GM21515 (cell line): Measurements from ENCODE around the gene CCL13.

Experiments
- ATAC-seq: cut with Tn5 transposase; IDR thresholded peaks from one replicate; pipeline ENCODE4 v1.9.1; 2021; ENCODE audit not compliant: unreplicated experiment

The CCL13 gene

DNA sequence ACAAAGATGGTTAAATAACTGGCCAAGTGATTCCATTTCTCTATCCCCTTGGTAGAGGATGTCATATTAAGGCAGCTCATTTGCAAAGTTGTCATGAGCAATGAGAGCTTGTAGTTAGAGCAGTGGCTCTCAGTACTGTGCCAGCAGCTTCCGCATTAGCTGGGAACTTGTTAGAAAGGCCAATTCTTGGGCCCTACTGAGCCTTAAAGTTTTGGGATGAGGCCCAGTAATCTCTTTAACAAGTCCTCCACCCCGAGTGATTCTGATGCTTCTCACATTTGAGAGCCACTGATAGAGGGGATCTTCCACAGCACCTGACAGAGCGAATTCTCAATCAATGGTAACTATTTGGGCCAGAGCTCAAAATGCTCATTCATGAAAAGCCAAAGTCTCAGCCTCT, 26.9 kb downstream of the CCL13 start:
- ATAC-seq = no peak

DNA sequence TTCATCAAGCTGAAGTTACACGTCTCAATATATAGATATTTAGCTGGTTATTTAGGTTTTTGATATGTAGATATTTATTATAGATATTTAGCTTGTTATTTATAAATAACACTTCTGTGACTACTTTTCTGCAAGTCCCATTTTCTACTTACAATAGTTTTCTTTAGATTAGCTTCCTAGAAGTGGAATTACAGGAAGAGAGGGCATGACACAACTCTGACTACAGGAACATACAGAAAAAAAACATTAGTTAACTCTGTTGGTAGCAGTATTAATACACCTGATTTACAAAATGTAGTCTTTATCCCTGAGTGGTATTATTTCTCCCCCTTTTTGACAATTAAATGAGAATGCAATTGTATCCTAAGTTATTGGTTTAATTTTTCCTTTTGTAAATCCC, 28.0 kb downstream of the CCL13 start:
- no peak for ATAC-seq

DNA sequence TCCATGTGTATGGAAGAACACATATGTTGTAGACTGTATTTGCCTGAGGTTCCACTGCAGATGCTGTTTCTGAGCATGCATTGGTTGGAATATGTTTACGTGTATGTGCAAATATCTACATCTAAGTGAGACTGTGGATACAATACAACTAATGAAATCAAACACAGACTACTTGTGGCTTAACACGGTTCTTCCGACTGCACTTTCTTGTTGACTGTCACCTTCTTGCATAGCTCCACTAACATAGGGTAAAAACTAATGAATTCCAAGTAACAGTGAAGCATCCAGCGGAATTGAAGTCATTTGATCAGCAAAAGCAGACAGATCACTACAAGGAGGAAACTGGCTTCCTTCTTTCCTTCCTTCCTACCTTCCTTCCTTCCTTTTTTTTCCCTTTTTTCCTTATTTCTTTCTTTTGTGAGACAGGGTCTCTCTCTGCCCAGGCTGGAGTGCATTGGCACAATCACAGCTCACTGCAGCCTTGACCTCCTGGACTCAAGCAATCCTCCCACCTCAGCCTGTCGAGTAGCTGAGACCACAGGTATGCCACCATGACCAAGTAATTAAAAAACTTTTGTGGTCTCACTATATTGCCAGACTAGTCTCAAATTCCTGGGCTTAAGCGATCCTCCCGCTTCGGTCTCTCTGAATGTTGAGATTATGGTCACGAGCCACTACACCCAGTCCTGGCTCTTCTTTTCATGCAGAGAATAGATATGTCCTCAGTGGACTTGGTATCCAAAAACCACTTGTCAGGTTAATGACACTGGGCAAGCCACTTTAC, 28.7 kb downstream of the CCL13 start:
- ATAC-seq = no peak

DNA sequence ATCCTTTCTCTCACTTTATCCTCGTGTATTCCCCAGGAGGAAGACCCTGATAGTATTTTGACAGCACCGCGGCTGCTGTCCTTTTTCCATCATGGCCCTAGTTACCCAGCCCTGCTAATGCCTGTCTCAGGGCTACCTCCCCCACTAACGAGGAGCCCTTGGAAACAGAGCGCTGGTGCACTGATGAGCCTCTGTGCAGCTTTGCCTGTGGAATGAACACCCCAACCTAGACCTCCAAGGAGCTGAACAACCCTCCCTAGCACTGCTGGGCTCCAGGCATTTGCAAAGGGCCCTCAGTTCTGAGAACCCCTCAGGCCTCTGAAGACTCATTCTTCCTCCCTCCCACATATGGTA, 30.0 kb downstream of the CCL13 start:
- no peak for ATAC-seq

DNA sequence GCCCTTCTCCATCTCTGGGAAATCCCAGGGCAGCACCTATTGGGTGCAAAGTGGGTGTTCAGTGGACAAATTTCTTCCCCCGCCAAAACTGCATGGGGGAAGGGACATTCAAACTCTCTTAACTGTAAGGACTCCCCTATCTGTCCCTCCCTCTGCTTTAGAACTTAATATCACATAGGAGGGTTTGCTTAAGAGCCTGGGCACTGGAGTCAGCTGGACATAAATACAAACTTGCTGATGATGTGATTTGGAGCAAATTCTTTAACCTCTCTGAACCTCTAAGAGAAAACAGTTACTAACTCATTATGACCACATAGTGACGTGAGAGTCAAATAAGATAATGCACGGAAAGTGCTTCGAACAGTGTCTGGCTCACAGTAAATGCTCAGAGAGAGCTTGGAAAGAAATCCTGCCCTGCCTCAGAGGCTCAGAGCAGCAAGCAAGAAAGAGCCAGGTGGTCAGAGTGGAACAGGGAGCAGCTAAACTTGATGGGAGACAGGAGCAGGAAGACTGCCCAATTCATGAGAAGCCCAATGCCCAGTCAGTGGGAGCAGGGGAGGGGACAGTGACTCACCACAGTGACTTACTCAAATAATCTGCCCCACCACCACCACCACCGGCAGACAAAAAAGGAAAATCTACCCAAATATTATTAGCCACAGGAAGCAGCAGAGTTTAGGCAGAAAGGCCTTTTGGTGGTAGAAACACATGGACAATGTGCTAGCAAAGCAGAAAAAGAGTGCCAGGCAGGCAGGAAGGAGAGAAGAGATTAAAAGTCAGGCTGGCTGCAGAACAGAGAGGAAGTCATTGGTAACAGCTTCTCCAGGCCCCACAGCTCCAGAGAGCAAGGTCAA, 30.6 kb downstream of the CCL13 start:
- no peak for ATAC-seq

DNA sequence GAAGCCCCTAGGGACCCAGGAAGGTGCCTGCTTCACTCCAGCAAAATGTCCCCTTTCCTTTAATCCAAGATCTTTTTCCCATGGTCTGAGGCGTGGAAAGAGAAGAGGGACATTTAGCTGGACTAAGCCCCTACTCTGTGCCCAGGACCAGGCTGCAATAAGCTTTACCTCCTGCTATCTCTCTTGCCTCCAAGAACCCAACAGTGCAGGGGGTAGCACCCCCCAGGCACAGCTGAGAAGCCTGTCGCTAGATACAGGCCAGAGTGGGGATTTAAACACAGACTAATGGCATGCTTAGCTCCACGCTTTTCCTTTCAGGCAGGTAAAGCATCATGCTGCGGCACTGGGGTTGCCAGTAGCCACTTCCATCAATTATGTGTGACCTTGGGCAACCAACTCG, 31.3 kb downstream of the CCL13 start:
- no peak for ATAC-seq

DNA sequence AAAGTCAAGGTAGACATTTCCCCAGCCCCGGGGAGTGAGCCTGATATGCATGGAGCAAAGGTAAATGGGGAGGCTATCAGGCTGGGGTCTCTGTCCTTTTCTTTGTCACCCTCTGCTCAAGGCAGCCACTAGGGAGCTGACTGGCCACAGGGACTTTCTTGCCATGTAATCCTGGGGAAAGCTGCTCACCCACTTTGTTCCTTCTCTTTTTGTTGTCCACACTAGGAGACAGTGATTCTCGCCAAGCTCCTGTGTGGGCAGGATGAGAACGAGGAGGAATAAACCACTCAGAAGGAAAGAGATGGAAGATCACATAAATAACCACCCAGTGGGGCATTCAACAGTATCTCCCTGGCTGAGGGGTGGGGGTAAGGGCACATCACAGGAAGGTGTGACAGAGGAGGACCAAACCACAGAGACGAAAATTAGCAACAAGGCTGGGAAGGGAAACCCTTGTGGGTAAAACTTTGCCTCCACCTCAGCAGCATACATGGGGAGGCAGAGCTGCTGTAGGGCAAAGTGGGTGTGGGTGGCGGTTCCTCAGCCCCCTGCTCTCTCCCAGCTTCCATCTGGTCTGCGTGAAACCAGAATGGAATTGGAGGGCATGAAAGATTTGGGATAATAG, 33.0 kb downstream of the CCL13 start:
- no peak for ATAC-seq

DNA sequence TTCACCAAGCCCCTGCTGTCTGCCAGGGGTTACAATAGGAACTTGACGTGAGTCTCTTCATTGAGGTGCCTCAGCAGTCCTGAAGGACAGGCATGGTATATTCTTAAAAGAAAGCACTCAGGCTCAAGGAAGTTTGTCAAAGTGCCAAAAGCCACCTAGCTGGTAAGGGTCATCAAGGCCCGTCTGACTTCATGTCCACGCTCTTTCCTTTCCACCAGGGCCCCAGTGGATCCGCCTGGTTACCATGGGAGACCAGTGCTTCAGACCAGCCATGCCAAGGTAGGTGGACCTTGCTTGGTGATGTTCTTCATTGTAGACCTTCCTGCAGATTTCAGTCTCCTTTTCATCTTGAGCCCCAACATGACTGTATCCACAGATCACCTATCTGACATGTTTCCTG, 34.4 kb downstream of the CCL13 start:
- no peak for ATAC-seq

DNA sequence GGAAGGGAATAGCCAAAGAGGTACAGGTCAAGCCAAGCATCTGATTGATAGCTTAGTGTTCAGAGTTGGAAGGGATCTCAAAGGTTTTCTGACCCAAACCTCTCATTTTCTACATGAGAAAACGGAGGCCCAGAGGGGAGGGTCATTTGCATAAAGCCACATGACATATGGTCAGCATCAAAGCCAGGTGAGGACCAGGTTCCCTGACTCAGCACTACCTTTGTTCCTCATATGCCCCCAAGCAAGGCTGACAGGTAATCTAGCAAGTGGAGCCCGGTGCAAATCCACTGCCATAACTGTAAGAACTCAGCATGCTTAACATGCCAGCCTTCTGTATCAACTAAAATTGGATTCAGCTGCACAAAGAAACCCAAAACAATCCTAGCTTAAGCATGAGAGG, 35.0 kb downstream of the CCL13 start:
- no peak for ATAC-seq

DNA sequence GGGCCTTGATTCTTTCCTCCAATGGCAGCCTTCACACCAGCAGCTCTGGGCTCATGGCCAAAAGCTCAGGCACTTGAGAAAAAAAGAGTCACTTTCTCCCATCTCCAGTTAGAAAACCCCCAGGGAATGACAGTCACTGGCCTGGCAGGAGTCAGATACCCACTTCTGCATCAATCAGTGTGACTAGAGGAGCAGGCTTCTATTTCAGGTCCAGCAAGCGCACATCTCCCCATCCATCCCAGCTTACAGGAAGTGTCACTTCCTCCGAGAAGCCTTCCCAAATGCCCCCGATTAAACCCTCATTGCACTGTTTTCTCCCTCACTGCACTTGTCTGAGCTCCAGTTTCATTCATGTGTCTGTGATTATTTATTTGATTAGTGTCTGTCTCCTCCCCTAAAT, 37.1 kb downstream of the CCL13 start:
- ATAC-seq = no peak

DNA sequence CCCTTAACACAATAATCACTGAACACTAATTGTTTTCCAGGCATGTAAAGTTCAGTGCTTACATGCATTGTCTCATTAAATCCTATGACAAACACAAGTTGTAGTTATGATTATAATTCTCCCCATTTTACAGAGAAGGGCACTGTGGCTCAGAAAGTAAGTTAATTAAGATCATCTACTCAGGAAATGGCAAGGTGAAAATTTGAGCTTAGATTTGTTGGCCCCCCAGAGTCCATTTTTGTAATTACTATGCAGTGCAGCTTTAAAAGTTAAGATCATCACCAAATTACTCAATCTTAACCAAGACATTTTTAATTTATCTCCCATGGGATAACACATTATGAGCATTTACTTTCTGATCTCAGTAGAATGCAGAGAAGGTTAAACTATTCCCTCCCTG, 41.0 kb downstream of the CCL13 start:
- ATAC-seq = no peak

DNA sequence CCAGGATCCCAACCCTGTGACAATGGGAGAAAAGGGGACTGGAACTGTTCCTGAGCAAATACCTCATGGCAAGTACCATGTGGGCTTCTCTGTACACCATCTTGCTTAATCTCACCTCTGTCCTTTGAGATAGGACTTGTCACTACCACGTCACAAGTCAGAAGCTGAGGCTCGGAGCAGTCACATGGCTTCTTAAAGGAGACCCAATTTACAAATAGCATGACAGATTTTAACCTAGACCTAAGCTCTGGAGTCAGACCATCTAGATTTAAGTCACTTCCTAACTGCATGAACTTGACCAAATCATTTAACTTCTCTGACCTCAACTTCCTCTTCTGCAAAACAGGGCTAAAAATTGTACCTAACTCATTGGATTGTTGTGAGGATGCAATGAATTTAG, 42.7 kb downstream of the CCL13 start:
- ATAC-seq = no peak

DNA sequence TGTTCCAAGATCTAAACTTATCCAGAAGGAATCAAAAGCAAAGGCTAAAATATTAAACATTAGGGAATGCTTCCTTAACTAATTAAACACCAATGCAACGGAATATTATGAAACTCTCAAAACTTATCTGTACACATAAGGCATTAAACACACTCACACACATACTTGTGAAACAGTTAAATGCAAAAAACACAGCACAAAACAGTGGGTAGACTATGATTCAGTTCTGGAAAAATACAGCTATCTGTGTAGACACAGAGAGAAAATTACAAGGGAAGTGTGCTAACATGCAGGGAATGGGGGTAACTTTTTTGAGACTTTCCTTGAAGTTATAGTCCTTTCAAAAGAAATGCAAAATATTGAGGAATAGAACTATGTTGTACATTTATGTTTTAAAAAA, 43.4 kb downstream of the CCL13 start:
- ATAC-seq = no peak

DNA sequence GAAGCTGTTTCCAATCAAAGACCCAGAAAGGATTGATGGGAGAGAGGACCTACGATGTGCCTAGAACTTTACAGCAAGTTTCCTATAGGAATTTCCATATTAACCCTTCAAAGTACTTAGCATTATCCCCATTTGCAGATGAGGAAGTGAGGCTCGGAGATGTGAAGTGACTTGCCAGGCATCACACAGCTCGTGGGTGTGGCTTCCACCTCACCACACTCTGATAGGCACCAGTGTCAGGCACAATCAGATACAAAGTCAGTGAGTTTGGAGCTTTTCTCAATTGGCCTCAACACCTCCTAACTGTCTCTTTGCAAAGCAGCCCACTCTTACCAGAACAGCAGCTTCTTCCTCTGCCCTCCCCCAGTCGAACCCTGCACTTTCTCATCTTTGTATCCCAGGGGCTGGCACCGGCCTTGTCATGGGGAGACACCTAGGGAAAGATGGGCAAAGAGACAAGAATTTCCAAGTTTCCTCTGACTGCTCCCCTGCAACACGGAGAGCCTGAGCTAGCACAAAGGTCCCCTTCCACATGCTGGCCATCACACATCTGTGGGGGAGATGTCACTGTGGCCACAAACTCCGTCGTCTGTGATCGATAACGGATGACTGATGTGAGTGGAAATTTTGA, 44.1 kb downstream of the CCL13 start:
- no peak for ATAC-seq

DNA sequence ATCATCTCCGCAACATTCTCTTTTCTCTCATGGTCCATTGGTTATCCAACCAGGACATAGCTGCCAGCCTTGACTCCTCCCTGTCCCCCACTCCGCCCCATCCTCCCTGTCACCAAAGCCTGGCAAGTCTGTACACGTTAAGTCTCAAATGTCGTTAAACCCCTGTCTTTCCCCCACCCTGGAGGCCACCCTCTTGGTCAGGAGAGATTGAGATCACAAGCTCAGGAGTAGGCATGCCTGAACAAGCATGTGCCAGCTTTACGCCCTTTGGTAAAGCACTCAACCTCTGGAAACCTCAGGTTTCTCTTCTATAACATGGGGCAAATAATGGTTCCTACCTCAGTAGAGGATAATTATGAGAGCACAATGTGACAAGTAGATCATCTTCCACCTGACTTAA, 44.9 kb downstream of the CCL13 start:
- no peak for ATAC-seq

DNA sequence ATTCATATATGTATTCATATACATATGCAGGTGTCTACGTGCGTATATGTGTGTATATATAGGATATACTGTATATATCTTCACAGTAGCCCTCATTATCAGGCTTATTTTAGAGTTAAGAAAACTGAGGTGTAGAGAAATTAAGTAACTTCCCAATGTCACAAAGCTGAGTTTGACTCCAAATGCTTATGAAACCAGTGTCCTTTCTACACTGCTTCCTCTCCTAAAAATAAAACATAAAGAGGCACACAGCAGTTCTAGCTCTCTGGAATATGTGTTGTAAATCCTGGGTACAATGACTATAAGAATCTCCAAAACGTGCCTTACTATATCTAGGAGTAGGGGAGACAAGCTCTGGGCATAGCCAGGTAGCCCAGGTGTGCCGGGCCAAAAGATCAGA, 46.7 kb downstream of the CCL13 start:
- ATAC-seq = no peak

DNA sequence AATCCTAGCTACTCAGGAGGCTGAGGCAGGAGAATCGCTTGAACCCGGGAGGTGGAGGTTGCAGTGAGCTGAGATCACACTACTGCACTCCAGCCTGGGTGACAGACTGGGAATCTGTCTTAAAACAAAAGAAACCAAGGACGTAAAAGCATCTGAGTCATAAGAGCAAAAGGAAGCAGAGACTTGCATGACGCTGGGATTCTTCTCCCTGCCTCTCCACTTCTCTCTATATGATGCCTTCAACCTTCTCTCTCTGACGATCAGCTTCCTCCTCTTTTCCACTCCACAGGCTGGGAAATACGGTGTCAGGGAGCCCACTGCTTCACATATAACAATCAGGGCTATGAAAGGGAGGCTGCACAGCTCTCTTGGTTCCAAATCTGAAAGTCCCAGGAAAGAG, 49.9 kb downstream of the CCL13 start:
- no peak for ATAC-seq
